Panc1 (cell line): ENCODE data around the gene MON1B. TPM values are rescaled to one million over a fixed set of nuclear protein-coding genes. Genes with fewer than 3 reads are reported as not detected.

Experiments used
- ATAC-seq: fragments of 200-7000 bp; cut with Tn5 transposase; 2 replicates; pipeline ENCODE4 v1.9.1; 2020; ENCODE audit warnings: mild to moderate bottlenecking, moderate library complexity
- BruUV-seq: library from RNA; stranded (reverse); fragments of 400-500 nt; replicated peaks from 2 replicates; lab custom pipeline; 2021; lab: Mats Ljungman, UMichigan
- CTCF ChIA-PET: fragments of 300-600 bp; sonication (Branson Sonifier 250); formaldehyde crosslinking; loops from one replicate; lab custom pipeline; 2022; ENCODE audit warnings: antibody characterized with exemption; lab: Charles Lee
- POLR2A ChIA-PET: fragments of 300-600 bp; sonication (Branson Sonifier 250); formaldehyde crosslinking; loops from one replicate; lab custom pipeline; 2022; ENCODE audit warnings: antibody characterized with exemption; lab: Charles Lee
- DNase-seq: peaks from one replicate; pipeline ENCODE4 v3.0.0-alpha.2; 2010; ENCODE audit warnings: low read depth, low spot score
- H3K27ac ChIP-seq: 2 replicates; pipeline ENCODE4 v1.5.1; 2011; ENCODE audit warnings: mild to moderate bottlenecking, low read length, inconsistent platforms
- H3K27me3 ChIP-seq: fragments of 200-500 bp; sonication (Bioruptor generic); 2 replicates; pipeline ENCODE4 v1.6.0; 2014; ENCODE audit warnings: low read length, inconsistent platforms; ENCODE audit not compliant: control insufficient read depth, insufficient read depth
- H3K36me3 ChIP-seq: fragments of 200-500 bp; sonication (Bioruptor generic); 2 replicates; pipeline ENCODE4 v1.5.1; 2014; ENCODE audit warnings: inconsistent platforms, mild to moderate bottlenecking, low read length, moderate library complexity; ENCODE audit not compliant: control insufficient read depth, insufficient read depth
- H3K4me1 ChIP-seq: 2 replicates; pipeline ENCODE4 v1.5.1; 2011; ENCODE audit warnings: inconsistent platforms, mild to moderate bottlenecking, low read length, moderate library complexity; ENCODE audit not compliant: control insufficient read depth, insufficient read depth
- H3K4me3 ChIP-seq, 2 experiments: 2 replicates each; pipeline ENCODE4 v1.5.1; 2011 to 2012; ENCODE audit warnings: low read depth in 2 of 2, low read length in 2 of 2, mild to moderate bottlenecking in 2 of 2, inconsistent platforms in 1 of 2, moderate library complexity in 1 of 2
- H3K9me3 ChIP-seq: fragments of 200-500 bp; sonication (Bioruptor generic); 2 replicates; pipeline ENCODE4 v1.5.1; 2014; ENCODE audit warnings: low read depth, mild to moderate bottlenecking, inconsistent platforms, low read length, moderate library complexity; ENCODE audit not compliant: control insufficient read depth, insufficient read depth
- CTCF ChIP-seq: fragments of 450-650 bp; IDR thresholded peaks from 2 replicates; pipeline ENCODE4 v1.5.1; 2017; ENCODE audit warnings: mild to moderate bottlenecking
- POLR2AphosphoS5 ChIP-seq: IDR thresholded peaks from 2 replicates; pipeline ENCODE4 v1.6.1; 2012; ENCODE audit warnings: mild to moderate bottlenecking, low read depth, low read length, moderate library complexity
- REST ChIP-seq, 2 experiments: IDR thresholded peaks; 2 replicates each; pipeline ENCODE4 v1.6.1; 2011 to 2012; ENCODE audit warnings: low read depth in 2 of 2, control low read depth in 1 of 2, low read length in 1 of 2, mild to moderate bottlenecking in 1 of 2, moderate library complexity in 1 of 2; ENCODE audit not compliant: insufficient read depth in 1 of 2
- SIN3A ChIP-seq: IDR thresholded peaks from 2 replicates; pipeline ENCODE4 v1.6.1; 2012; ENCODE audit warnings: low read depth, mild to moderate bottlenecking, low read length, moderate library complexity, borderline replicate concordance; ENCODE audit not compliant: insufficient read depth
- TCF7L2 ChIP-seq: IDR thresholded peaks from 2 replicates; pipeline ENCODE4 v1.6.1; 2011; ENCODE audit warnings: mild to moderate bottlenecking, low read depth, low read length, inconsistent platforms
- in situ Hi-C: cut with HindIII; loops from 2 replicates; pipeline ENCODE4 v1.10.0; 2016; ENCODE audit warnings: low sequenced_read_pairs, low pct_unique_long_range_greater_than_20kb
- intact Hi-C: fragments of 100-400 bp; cut with micrococcal nuclease; formaldehyde crosslinking; loops from one replicate; pipeline ENCODE4 v1.10.0; 2022; ENCODE audit not compliant: unreplicated experiment
- total RNA-seq: library from RNA; stranded (reverse); gene quantifications from one replicate; pipeline ENCODE4 v1.2.1, GENCODE V29; 2021; ENCODE audit not compliant: unreplicated experiment

Gene MON1B
- total RNA-seq, 1 experiment from 2014 or later = 62.9 TPM

GRCh38 chr16:77214411-77215138, 23.6 kb downstream of the MON1B start:
- POLR2A ChIA-PET = no interaction called here
- Histone ChIP-seq H3K4me3 (no peak overlapping the region), H3K4me1 (peaks cover 16% of the 10 kb centered on the region), H3K9me3 (no peaks in the 10 kb centered on the region), H3K36me3 (no peaks in the 10 kb centered on the region), H3K27me3 (no peaks in the 10 kb centered on the region), H3K27ac (0 out of 2 replicates have a peak overlapping the region, but pooled peaks have one; percentile 18)
- DNase-seq (no peak), ATAC-seq (no peak)
- no TSS peak for BruUV-seq
- CTCF ChIA-PET = interaction anchor here (0.7 kb wide), 1 partner anchor 587 kb away, joined by 6 read pairs; no protein-coding TSS in a partner anchor
- intact Hi-C loops = no loop called here
- TF ChIP-seq SIN3A (no peak), TCF7L2 (no peak), POLR2AphosphoS5 (no peak), REST (IDR thresholded peaks at IDR 0.05; ENCODE audit: insufficient read depth in 1 of 2, low read depth in 2 of 2, low read length in 1 of 2) (no peak), CTCF (no peak)
- in situ Hi-C loops = no loop called here

GRCh38 chr16:77219437-77219836, 28.4 kb downstream of the MON1B start:
- POLR2A ChIA-PET = no interaction called here
- H3K36me3 ChIP-seq = no peaks in the 10 kb centered on the region
- CTCF ChIA-PET = no interaction called here
- no peak for TF ChIP-seq SIN3A
- peak; percentile 84 for TF ChIP-seq TCF7L2
- in situ Hi-C loops (no loop called here), intact Hi-C loops (no loop called here)
- no TSS peak for BruUV-seq
- no peak overlapping the region for H3K4me3 ChIP-seq
- no peak overlapping the region for H3K27ac ChIP-seq
- H3K9me3 ChIP-seq = no peaks in the 10 kb centered on the region
- DNase-seq (no peak), ATAC-seq (peak; percentile 84)
- H3K4me1 ChIP-seq = peaks cover 15% of the 10 kb centered on the region
- no peaks in the 10 kb centered on the region for H3K27me3 ChIP-seq

GRCh38 chr16:77220427-77220826, 29.4 kb downstream of the MON1B start:
- TF ChIP-seq TCF7L2 (no peak), POLR2AphosphoS5 (no peak), REST (IDR thresholded peaks at IDR 0.05; ENCODE audit: insufficient read depth in 1 of 2, low read depth in 2 of 2, low read length in 1 of 2) (no peak), SIN3A (no peak), CTCF (no peak)
- no peak overlapping the region for H3K4me3 ChIP-seq
- no TSS peak for BruUV-seq
- H3K4me1 ChIP-seq = peaks cover 20% of the 10 kb centered on the region
- CTCF ChIA-PET = no interaction called here
- POLR2A ChIA-PET = no interaction called here
- intact Hi-C loops = no loop called here
- no peaks in the 10 kb centered on the region for H3K36me3 ChIP-seq
- in situ Hi-C loops = no loop called here
- no peak for DNase-seq
- H3K27me3 ChIP-seq = no peaks in the 10 kb centered on the region
- ATAC-seq = no peak
- no peaks in the 10 kb centered on the region for H3K9me3 ChIP-seq
- no peak overlapping the region for H3K27ac ChIP-seq
